K562 (cell line): ENCODE results near the gene GALK2. TPM values are rescaled to one million over a fixed set of nuclear protein-coding genes. Genes with fewer than 3 reads are reported as not detected.

ENCODE experiments used
- DDX20 ChIP-seq: fragments of 450-650 bp; IDR thresholded peaks from 2 replicates; pipeline ENCODE4 v1.6.1; 2016; ENCODE audit warnings: missing genetic modification characterization, low read depth, mild to moderate bottlenecking, missing compliant biosample characterization, moderate library complexity
- MYBL2 ChIP-seq, 2 experiments: fragments of 450-650 bp in 1 of 2; sonication (generic) in 1 of 2; formaldehyde crosslinking in 1 of 2; IDR thresholded peaks; 2 replicates each; pipeline versions ENCODE4 v1.6.1 to v1.8.1; 2017 to 2022; ENCODE audit warnings: borderline replicate concordance in 1 of 2, inconsistent platforms in 1 of 2, low read depth in 1 of 2, mild to moderate bottlenecking in 1 of 2, missing genetic modification reagents in 1 of 2, moderate library complexity in 1 of 2
- RAD21 ChIP-seq, 2 experiments: fragments of 250-450 bp in 1 of 2; fragments of 450-650 bp in 1 of 2; sonication (Bioruptor Pico) in 1 of 2; formaldehyde crosslinking in 1 of 2; IDR thresholded peaks in 1 of 2; conservative IDR thresholded peaks in 1 of 2; 2 replicates each; pipeline versions ENCODE4 v1.4.0 to v1.8.0; 2020 to 2022; ENCODE audit warnings: mild to moderate bottlenecking in 2 of 2, moderate library complexity in 1 of 2
- TAL1 ChIP-seq: fragments of 450-650 bp; IDR thresholded peaks from 2 replicates; pipeline ENCODE4 v1.6.1; 2016; ENCODE audit warnings: mild to moderate bottlenecking
- ZC3H11A ChIP-seq: IDR thresholded peaks from 2 replicates; pipeline ENCODE4 v1.6.1; 2012; ENCODE audit warnings: low read depth, low read length, improper control_type of control experiment
- polyA plus RNA-seq, 8 experiments: library from polyadenylated mRNA; depleted of rRNA in 4 of 8; stranded (reverse) in 5 of 8; unstranded in 3 of 8; fragments of >200 nt; fragmentation: Nextera tagmentation in 2 of 8; fragmentation: Illumina TruSeq in 1 of 8; extraction: Ambion mirVana in 2 of 8; extraction: Trizol in 1 of 8; gene quantifications; 2 replicates each; pipeline versions ENCODE4 v1.2.1 to v1.2.3, GENCODE V29; 2011 to 2014; ENCODE audit warnings: inconsistent platforms in 1 of 8, missing spikeins in 1 of 8
- total RNA-seq, 7 experiments: library from RNA; depleted of rRNA in 6 of 7; stranded (reverse); fragments of >200 nt in 6 of 7; fragmentation: Illumina TruSeq in 2 of 7; extraction: Trizol in 2 of 7; gene quantifications; 2 replicates each; pipeline versions ENCODE4 v1.2.1 to v1.2.3, GENCODE V29; 2011 to 2021; ENCODE audit warnings: low replicate concordance in 1 of 7
- TF ChIP-seq, protein P1 (sequence below): sonication (generic); IDR thresholded peaks from 2 replicates; pipeline ENCODE4 v1.6.1; 2016
- TF ChIP-seq, protein P2 (sequence below), 3 experiments: IDR thresholded peaks in 2 of 3; conservative IDR thresholded peaks in 1 of 3; 2 replicates each; pipeline ENCODE4 v1.5.1; 2011 to 2012; ENCODE audit warnings: low read length in 3 of 3, mild to moderate bottlenecking in 3 of 3, control low read depth in 2 of 3, improper control_type of control experiment in 1 of 3, inconsistent platforms in 1 of 3, low read depth in 1 of 3, mixed read lengths in 1 of 3, moderate library complexity in 1 of 3; ENCODE audit not compliant: insufficient read depth in 2 of 3
- TF ChIP-seq, protein P3 (sequence below): fragments of 250-450 bp; sonication (Bioruptor Pico); IDR thresholded peaks from 2 replicates; pipeline ENCODE4 v1.5.1; 2021; ENCODE audit warnings: mild to moderate bottlenecking
- TF ChIP-seq, protein P4 (sequence below): fragments of 450-650 bp; formaldehyde crosslinking; IDR thresholded peaks from 2 replicates; pipeline ENCODE4 v1.4.0; 2022; ENCODE audit warnings: missing genetic modification characterization

GALK2 gene
- total and polyA plus RNA-seq, 9 of the 15 experiments (the other 6 are each of a cell fraction or from before 2014, with no cell fraction given): 32.8 to 82.0 (median 54.4) TPM

DNA sequence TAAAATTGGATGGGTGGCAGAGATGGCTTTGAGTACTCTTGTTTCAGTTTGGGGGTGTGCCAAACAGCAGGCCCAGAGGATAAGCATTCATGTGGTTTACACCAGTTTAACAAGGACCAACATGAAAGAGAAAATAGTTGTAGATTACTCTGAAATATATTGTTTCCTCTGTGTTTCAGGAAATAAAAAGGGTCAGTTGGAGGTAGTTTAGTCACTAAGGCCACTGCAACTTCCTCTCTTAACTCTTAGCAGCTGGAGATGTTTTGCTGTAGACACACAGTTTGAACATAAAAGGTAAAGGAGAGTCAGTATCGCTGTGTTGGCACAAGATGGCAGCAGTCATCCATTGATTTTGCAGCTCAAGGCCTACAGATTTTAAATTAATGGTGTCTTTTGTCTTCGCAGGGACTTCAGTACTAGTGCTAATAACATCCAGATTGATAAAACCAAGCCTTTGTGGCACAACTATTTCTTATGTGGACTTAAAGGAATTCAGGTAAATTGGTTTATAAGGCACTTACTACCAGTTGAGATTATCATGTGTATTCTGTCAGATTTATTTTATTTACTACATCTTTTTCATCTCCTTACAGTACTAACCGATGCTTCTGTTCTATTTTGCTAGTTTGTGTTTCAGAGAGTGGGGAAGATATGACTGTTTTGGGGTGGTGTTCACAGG is 65.5 kb downstream of the GALK2 start (continued):
- TF ChIP-seq, protein P1, sequence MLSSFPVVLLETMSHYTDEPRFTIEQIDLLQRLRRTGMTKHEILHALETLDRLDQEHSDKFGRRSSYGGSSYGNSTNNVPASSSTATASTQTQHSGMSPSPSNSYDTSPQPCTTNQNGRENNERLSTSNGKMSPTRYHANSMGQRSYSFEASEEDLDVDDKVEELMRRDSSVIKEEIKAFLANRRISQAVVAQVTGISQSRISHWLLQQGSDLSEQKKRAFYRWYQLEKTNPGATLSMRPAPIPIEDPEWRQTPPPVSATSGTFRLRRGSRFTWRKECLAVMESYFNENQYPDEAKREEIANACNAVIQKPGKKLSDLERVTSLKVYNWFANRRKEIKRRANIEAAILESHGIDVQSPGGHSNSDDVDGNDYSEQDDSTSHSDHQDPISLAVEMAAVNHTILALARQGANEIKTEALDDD: 0 out of 2 replicates have a peak, but pooled peaks have one; percentile 13
- no peak for TF ChIP-seq TAL1
- TF ChIP-seq, protein P2, sequence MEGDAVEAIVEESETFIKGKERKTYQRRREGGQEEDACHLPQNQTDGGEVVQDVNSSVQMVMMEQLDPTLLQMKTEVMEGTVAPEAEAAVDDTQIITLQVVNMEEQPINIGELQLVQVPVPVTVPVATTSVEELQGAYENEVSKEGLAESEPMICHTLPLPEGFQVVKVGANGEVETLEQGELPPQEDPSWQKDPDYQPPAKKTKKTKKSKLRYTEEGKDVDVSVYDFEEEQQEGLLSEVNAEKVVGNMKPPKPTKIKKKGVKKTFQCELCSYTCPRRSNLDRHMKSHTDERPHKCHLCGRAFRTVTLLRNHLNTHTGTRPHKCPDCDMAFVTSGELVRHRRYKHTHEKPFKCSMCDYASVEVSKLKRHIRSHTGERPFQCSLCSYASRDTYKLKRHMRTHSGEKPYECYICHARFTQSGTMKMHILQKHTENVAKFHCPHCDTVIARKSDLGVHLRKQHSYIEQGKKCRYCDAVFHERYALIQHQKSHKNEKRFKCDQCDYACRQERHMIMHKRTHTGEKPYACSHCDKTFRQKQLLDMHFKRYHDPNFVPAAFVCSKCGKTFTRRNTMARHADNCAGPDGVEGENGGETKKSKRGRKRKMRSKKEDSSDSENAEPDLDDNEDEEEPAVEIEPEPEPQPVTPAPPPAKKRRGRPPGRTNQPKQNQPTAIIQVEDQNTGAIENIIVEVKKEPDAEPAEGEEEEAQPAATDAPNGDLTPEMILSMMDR (IDR thresholded peaks at IDR 0.05 in 2 of 3, conservative IDR thresholded peaks at IDR 0.05 in 1 of 3; ENCODE audit: insufficient read depth in 2 of 3, low read depth in 1 of 3, low read length in 3 of 3): peak; percentile 21 to 61 (median 51); a peak in 4 of 6 replicates
- TF ChIP-seq RAD21 (CRISPR knock-in tag; conservative IDR thresholded peaks at IDR 0.05 in 1 of 2, IDR thresholded peaks at IDR 0.05 in 1 of 2): peak; percentile 60 to 67
- no peak for TF ChIP-seq MYBL2 (IDR thresholded peaks at IDR 0.05; ENCODE audit: low read depth)
- TF ChIP-seq MYBL2 (CRISPR knock-in tag; IDR thresholded peaks at IDR 0.05; ENCODE audit: borderline replicate concordance): no peak
- TF ChIP-seq, protein P3, sequence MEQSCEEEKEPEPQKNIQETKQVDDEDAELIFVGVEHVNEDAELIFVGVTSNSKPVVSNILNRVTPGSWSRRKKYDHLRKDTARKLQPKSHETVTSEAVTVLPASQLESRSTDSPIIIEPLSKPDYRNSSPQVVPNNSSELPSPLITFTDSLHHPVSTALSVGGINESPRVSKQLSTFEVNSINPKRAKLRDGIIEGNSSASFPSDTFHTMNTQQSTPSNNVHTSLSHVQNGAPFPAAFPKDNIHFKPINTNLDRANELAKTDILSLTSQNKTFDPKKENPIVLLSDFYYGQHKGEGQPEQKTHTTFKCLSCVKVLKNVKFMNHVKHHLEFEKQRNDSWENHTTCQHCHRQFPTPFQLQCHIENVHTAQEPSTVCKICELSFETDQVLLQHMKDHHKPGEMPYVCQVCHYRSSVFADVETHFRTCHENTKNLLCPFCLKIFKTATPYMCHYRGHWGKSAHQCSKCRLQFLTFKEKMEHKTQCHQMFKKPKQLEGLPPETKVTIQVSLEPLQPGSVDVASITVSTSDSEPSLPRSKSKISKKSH (CRISPR knock-in tag): no peak
- TF ChIP-seq, protein P4, sequence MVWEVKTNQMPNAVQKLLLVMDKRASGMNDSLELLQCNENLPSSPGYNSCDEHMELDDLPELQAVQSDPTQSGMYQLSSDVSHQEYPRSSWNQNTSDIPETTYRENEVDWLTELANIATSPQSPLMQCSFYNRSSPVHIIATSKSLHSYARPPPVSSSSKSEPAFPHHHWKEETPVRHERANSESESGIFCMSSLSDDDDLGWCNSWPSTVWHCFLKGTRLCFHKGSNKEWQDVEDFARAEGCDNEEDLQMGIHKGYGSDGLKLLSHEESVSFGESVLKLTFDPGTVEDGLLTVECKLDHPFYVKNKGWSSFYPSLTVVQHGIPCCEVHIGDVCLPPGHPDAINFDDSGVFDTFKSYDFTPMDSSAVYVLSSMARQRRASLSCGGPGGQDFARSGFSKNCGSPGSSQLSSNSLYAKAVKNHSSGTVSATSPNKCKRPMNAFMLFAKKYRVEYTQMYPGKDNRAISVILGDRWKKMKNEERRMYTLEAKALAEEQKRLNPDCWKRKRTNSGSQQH (CRISPR knock-in tag): no peak
- TF ChIP-seq ZC3H11A: no peak
- TF ChIP-seq DDX20 (tag): no peak
